AG10803 (cell line): Measurements from ENCODE around the gene BEX4.

Experiments
- DNase-seq: peaks from one replicate; pipeline ENCODE4 v3.0.0; 2010; ENCODE audit warnings: low read depth
- H3K4me3 ChIP-seq: 2 replicates; pipeline ENCODE4 v1.5.1; 2011; ENCODE audit warnings: mild to moderate bottlenecking, low read length, control low read depth
- CTCF ChIP-seq: conservative IDR thresholded peaks from 2 replicates; pipeline ENCODE4 v1.5.1; 2011; ENCODE audit warnings: mild to moderate bottlenecking, low read length, control low read depth, inconsistent platforms

The BEX4 gene

GRCh38 chrX:103240155-103240554 lies 25.2 kb downstream of the BEX4 start:
- H3K4me3 ChIP-seq: no peak overlapping the region
- DNase-seq: no peak
- TF ChIP-seq CTCF: no peak

DNA sequence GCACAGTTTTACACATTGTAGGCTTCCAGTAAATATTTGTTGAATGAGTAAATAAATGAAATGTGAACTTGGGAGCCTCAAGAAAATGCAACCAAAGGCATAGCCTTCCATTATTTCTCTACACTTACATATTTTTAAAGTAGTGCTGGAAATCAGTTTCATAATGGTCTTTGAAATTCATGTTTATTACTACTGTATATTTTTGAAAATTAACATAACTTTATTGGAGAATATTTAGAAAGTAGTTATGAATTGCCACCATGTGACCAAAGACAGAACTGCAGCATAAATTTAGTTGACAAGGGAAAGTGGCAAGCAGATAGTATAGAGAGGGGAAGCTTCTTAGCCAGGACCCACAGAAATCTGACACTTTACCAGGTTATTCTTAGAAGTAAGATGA lies 33.6 kb downstream of the BEX4 start:
- peak; percentile 43 for TF ChIP-seq CTCF
- DNase-seq: peak; percentile 2
- no peak overlapping the region for H3K4me3 ChIP-seq

DNA sequence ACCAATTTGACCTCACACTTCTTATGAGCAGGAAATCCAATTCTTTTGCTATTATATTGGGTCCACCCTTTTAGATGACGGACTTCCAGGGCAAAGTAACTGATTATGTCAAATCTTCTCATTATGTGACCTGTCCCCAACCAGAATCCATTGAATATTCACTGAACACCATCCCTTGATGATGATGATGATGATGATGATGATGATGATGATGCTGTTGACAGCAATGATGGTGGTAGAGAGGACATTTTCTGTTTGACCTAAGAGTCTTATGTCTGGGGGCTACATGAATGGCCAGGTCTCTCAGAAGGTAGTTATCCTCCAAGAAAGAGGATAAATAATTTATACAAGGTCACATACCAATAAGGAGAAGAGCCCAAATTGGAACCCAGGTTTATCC lies 34.9 kb downstream of the BEX4 start:
- DNase-seq: no peak
- no peak overlapping the region for H3K4me3 ChIP-seq
- no peak for TF ChIP-seq CTCF

- DNase-seq: no peak
- no peak for TF ChIP-seq CTCF
- no peak overlapping the region for H3K4me3 ChIP-seq
These were observed 36.1 kb downstream of the BEX4 start for GRCh38 chrX:103250977-103251376.

DNA sequence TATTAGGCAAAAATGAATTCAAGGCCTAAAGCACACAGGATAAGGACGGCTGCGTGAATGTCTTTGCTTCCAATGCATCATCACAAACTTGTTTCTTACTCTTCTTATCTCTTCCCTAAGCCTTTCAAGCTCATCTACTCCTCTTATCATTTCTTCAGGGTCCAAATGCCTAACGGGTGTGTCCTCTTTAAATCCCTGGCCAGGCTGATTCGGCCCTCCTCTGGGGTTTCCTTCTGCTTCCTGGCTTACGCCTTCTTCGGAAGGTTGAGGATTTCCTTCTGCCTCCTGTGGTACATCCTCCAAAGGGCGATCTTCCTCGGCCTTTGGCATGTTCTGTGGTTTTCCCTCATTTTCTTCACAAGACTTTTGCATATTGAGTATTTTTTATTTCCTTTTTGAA lies 38.7 kb downstream of the BEX4 start:
- TF ChIP-seq CTCF: no peak
- peak; percentile 1 for DNase-seq
- H3K4me3 ChIP-seq: peak overlapping the region; percentile 75

- TF ChIP-seq CTCF: 0 out of 2 replicates have a peak, but pooled peaks have one; percentile 2
- peak overlapping the region; percentile 75 for H3K4me3 ChIP-seq
- peak; percentile 31 for DNase-seq
These were observed 39.4 kb downstream of the BEX4 start for GRCh38 chrX:103254171-103254824.

GRCh38 chrX:103254921-103255493 lies 40.1 kb downstream of the BEX4 start, which contains the start of gene TCEAL8:
Gene TCEAL8 (minus strand): TSS chrX:103255155. CDS start chrX:103253979, 1,176 bp downstream.
- TF ChIP-seq CTCF: no peak
- H3K4me3 ChIP-seq: peak within 1 kb of the TSS; percentile 75
- DNase-seq: peak; percentile 65
